Fibroblast of the aortic adventitia (primary cell): ENCODE data around the gene TBXAS1. TPM values are rescaled to one million over a fixed set of nuclear protein-coding genes. Genes with fewer than 3 reads are reported as not detected.

Experiments
- DNase-seq: peaks from one replicate; pipeline ENCODE4 v3.0.0-alpha.2; 2010; ENCODE audit warnings: low read depth
- H3K4me3 ChIP-seq: 2 replicates; pipeline ENCODE4 v1.5.1; 2011; ENCODE audit warnings: low read depth, mild to moderate bottlenecking, control low read depth, low read length, moderate library complexity
- total RNA-seq: library from RNA; depleted of rRNA; stranded (reverse); fragments of >200 nt; gene quantifications from 2 replicates; pipeline ENCODE4 v1.2.3, GENCODE V29; 2012; ENCODE audit warnings: low replicate concordance
- TF ChIP-seq, protein P1 (sequence below): IDR thresholded peaks from 2 replicates; pipeline ENCODE4 v1.5.1; 2011; ENCODE audit warnings: mild to moderate bottlenecking, low read length, control low read depth, inconsistent platforms; ENCODE audit not compliant: insufficient read depth

TBXAS1 gene
- total RNA-seq, 1 donor = 2.4 TPM

DNA sequence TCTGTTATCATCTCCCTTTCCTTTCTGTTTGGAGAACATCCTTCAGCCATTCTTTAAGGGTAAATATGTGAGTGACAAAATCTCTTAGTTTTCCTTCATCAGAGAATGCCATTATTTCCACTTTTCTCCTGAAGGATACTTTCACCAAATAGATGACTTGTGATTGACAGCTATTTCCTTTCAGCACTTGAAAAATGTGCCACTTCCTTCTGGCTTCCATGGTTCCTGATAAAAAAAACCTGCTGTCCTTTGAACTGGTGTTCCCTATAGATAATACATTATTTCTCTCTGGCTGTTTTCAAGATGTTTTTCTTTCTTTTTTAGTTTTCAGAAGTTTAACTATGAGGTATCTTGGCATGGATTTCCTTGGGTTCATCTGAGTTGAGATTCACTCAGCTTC, 79.7 kb downstream of the TBXAS1 start:
- TF ChIP-seq, protein P1, sequence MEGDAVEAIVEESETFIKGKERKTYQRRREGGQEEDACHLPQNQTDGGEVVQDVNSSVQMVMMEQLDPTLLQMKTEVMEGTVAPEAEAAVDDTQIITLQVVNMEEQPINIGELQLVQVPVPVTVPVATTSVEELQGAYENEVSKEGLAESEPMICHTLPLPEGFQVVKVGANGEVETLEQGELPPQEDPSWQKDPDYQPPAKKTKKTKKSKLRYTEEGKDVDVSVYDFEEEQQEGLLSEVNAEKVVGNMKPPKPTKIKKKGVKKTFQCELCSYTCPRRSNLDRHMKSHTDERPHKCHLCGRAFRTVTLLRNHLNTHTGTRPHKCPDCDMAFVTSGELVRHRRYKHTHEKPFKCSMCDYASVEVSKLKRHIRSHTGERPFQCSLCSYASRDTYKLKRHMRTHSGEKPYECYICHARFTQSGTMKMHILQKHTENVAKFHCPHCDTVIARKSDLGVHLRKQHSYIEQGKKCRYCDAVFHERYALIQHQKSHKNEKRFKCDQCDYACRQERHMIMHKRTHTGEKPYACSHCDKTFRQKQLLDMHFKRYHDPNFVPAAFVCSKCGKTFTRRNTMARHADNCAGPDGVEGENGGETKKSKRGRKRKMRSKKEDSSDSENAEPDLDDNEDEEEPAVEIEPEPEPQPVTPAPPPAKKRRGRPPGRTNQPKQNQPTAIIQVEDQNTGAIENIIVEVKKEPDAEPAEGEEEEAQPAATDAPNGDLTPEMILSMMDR = no peak
- DNase-seq = no peak

DNA sequence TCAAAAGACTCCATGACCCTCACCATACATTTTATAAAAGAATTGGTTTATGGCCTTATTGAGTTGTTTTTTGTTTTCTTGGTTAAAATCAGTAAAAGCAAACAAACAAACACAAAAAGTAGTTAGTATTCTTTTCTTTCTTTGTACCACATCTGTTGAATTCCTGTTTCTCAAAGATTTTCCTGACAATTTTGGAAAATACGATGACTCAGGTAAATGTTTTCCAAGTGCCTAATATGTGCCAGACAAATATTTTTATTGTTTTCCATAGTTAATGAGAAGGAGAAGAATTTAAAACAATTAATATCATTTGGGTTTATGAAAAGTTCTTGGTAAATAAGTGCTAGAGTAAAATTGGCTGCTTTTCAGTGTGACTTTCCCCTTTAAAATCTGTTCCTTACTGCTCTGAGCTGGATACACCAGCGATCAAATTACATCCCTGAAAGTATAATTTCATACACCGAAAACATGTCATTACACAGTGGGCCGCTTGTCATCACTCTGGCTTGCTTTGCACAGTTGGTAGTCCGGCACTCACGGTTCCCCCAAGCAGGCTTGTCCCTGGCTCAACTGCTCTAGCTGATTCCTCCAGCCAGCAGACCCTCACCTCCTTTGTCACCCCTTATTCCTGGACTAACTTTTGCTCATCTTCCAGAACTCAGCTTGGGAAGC, 80.5 kb downstream of the TBXAS1 start:
- TF ChIP-seq, protein P1 = no peak
- DNase-seq = peak; percentile 60
- H3K4me3 ChIP-seq = no peak overlapping the region

More for the DNA sequence above, 79.7 kb downstream of the TBXAS1 start:
- H3K4me3 ChIP-seq = no peak overlapping the region

DNA sequence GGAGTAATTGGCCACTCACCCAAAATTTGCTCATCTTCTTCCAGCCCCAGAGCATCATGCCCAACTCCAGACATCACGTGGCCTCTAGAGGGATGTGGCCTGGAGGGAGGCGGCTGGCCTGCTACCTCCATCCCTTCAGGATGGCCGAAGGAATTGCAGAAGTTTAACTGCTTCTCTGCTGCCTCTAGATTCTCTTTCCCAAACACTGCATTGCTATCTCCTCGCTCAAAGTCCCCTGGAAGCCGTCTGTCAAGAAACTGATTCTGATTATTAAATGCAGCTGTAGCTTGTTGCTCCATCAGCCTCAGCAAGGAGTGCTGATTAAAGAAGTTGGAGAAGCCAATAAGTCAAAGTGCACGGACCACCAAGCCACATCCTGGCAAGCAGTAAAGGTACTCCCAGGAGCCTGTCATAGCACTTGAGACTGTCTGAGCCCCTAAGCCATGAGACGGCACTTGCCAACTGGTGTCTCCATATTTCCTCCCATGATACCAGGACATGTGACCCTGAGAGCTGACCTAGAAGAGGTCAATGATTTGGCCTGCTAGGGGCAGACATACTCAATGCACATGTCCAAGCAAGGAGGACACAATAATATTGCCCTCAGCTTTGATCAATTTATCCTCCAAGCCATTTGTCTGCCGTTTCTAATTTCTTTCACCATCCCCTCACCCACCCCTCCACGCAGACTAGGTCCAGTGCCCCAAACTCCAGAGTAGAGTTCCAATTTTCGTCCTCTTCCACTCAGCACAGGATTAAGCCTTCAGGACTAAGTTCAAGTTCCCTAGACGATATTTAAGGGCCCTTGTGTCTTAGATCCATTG, 84.2 kb downstream of the TBXAS1 start:
- peak; percentile 21 for DNase-seq
- H3K4me3 ChIP-seq = no peak overlapping the region
- TF ChIP-seq, protein P1 = no peak

DNA sequence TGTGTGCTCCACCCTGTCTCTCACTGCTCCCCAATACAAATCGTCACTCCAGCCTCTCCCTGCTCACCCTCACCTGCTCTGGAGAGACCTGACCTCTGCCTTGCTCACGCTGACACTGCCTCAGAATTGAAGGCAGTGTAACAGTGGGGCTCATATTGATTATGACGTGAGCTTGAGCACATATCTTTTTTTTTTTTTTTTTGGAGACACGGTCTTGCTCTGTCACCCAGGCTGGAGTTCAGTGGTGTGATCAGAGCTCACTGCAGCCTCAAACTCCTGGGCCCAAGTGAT, 84.7 kb downstream of the TBXAS1 start:
- TF ChIP-seq, protein P1 = no peak
- no peak for DNase-seq

DNA sequence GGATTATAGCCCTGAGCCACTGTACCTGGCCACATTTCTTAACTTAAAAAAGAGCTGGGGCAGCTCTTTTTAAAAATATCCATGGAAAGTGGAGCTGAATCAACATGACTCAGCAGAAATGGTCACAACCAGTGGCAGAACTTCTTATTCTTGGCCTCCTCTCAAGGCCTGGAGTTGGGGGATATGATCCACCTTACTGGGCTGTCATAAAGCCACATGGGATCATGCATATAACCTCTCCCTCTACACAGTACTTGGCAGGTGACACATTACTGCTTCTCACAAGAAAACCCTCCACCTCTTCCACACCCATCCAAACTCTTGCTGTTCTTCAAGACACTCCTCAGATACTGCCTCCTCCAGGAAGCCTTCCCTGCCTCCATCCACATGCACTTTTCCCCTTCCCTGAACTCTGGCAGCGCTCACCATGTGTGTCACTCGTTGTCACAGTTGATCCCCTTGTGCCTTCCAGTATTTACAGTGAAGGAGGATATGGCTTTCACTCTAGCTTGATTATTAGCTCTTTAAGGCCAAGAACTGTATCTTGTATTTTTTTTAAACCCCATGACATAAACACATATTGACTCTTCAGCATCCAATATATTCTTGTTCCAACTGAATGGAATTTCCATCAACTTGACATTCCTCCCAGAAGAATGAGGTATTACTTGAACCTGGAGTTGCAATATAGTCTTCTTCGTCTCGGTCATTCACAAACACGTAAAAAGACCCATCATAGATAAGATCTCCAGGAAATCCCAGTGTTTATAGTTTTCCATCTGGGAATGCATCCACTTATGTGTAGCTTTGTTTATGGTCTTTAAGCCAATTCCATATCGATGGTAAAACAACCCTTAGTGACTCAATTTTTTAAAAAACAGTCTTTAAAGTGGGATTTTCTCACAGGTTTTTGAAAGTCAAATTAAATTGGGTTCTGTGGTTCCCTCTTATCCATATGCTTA, 85.5 kb downstream of the TBXAS1 start:
- TF ChIP-seq, protein P1 = no peak
- DNase-seq = peak; percentile 80
- H3K4me3 ChIP-seq = no peak overlapping the region

More for the DNA sequence above, 84.7 kb downstream of the TBXAS1 start:
- H3K4me3 ChIP-seq = no peak overlapping the region

DNA sequence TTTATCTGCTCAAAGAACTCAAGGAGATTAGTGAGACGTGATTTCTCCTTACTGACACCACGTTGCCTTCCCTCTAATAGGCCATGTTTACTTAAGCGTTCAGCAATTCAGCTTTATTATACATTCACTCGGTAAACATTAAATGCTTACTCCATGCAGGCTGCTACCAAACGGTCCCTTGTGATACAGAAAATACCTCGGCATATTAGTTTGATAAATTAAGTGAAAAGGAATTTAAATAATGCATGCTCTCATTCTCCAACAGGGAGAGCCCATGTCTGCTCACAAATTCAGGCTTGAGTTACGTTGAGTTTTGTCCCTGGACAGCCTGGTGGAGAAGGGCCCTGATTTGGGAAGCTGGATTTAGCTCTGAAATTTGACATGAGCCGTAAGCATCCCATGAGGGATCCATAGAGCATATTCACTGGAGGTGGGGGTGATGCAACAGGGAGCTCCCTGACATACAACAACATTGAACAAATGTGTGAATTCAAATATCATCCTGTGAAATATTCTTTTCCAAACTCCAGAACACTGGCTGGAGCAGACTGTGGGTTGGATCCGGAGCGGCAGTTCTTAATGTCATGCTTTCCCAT, 86.3 kb downstream of the TBXAS1 start:
- H3K4me3 ChIP-seq = no peak overlapping the region
- no peak for DNase-seq
- TF ChIP-seq, protein P1 = no peak
